ENCODE results near the gene DDI1. TPM values are rescaled to one million over a fixed set of nuclear protein-coding genes. Genes with fewer than 3 reads are reported as not detected.

DDI1 gene
- total RNA-seq, result not detected

DNA sequence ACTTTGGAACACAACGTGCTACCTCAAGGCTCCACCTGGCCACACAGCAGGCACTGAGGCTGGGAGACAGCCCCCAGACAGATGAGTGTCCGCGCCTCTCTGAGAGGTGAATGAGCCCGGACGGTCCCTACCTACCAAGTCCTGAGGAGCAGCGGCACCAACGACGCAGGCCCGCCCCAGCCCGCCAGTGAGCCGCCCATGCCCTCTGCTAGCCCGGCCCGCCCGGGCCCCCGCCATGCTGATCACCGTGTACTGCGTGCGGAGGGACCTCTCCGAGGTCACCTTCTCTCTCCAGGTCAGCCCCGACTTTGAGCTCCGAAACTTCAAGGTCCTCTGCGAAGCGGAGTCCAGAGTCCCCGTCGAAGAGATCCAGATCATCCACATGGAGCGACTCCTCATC is at the start of gene DDI1:
DDI1 (plus strand) TSS at position 53 of the 400 bp plus-strand sequence; CDS start at position 236, 183 bp downstream.
- intact Hi-C loops (cut with micrococcal nuclease), result no loop called here
- Mint-ChIP-seq H3K27me3 (ENCODE audit: low read depth) (no peaks in the 10 kb centered on the region), H3K36me3 (ENCODE audit: low read depth) (no peaks in the 10 kb centered on the region), H3K9me3 (no peaks in the 10 kb centered on the region), H3K4me1 (ENCODE audit: low read depth) (no peaks in the 10 kb centered on the region), H3K27ac (no peak within 1 kb of the TSS), H3K4me3 (no peak within 1 kb of the TSS)
- CTCF ChIA-PET, result no interaction called here
- no peak for DNase-seq

DNA sequence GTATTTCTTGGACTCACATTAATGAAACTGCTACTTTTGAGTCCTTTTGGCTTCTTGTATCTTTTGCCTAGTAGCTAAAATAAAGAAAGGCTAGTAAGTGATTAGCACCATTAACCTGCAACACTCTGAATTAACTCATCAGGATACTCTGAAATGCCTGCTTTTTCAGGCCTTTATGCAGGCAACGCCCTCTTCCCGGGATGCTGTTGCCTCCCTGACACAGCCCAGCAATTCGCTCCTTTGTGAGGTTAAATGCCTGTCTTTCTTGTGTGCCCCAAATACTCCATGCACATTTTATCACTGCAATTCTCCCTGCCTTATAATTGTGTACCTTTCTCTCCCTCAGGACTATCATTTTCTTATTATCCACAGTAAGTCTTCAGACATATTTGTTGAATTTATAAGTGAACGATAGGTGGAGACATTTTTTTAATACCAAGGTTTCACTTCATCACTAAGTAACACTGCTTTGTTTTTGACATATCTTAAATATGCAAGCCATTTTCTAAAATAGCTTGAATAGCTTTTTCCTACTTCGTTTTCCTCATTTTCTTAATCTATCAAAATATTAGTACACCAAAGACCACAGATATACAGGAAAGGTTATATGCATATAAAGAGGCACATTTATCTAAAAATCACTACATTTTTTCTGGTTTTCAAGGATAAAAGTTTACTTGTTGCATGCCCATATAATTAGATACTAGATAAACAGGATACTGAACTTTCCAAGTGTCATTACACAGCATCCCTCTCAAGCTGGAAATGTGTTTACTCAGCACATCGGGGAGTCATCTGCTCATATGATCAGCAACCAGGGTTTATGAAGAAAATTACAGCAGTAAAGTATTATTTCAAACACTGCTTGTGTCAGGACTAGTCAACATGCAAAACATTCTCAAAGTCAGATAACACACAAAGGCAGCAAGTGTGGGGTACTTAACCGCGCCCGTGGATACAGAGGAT is 48.5 kb upstream of the DDI1 start:
- H3K4me3 Mint-ChIP-seq, result no peak overlapping the region
- no peak for DNase-seq
- intact Hi-C loops (cut with micrococcal nuclease), result no loop called here
- CTCF ChIA-PET, result no interaction called here
- no peak overlapping the region for H3K27ac Mint-ChIP-seq
- peaks cover 2% of the 10 kb centered on the region for H3K27me3 Mint-ChIP-seq (ENCODE audit: low read depth)
- H3K9me3 Mint-ChIP-seq, result no peaks in the 10 kb centered on the region
- no peaks in the 10 kb centered on the region for H3K36me3 Mint-ChIP-seq (ENCODE audit: low read depth)
- H3K4me1 Mint-ChIP-seq (ENCODE audit: low read depth), result no peaks in the 10 kb centered on the region

DNA sequence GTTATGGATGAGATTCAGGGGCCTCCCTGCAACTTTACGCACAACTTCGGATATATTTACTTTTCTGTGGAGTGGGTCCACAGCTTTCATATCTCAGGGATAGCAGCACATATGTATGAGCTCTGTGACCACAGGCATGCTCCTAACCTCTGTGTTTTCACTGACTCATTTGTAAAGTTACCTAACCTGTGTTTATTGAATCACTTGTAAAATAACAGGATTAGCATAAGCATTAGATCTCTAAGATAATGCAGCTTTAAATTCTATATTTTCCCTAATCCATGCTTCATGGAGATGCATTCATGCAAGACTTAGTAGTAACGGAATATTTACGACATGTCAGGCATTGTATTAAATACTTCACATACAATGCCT is 47.9 kb upstream of the DDI1 start:
- Mint-ChIP-seq H3K27ac (no peak overlapping the region), H3K4me1 (ENCODE audit: low read depth) (no peaks in the 10 kb centered on the region), H3K9me3 (no peaks in the 10 kb centered on the region), H3K27me3 (ENCODE audit: low read depth) (peaks cover 2% of the 10 kb centered on the region), H3K4me3 (no peak overlapping the region), H3K36me3 (ENCODE audit: low read depth) (no peaks in the 10 kb centered on the region)
- CTCF ChIA-PET, result no interaction called here
- intact Hi-C loops (cut with micrococcal nuclease), result no loop called here
- DNase-seq, result no peak

DNA sequence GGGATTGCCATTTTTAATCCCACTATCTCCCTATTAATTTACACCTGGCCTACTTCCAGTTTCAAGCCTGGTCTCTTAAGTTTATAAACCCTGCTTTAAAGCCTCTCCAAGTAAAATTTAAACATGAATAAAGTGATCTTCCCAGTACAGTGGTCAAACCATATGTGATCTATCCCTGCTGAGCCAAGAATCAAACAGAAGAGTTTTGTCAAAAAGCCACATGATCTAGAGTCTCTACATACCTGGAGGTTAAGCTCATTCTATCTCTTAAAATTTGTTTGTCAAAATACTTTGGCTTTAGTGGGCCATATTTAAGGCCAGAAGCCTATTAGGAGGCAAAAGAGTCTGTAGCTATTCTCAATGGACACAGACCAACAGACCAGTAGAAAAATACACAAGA is 42.9 kb upstream of the DDI1 start:
- intact Hi-C loops (cut with micrococcal nuclease), result no loop called here
- no peaks in the 10 kb centered on the region for H3K36me3 Mint-ChIP-seq (ENCODE audit: low read depth)
- CTCF ChIA-PET, result no interaction called here
- H3K27me3 Mint-ChIP-seq (ENCODE audit: low read depth), result peaks cover 2% of the 10 kb centered on the region
- H3K4me3 Mint-ChIP-seq, result no peak overlapping the region
- no peak for DNase-seq
- no peaks in the 10 kb centered on the region for H3K4me1 Mint-ChIP-seq (ENCODE audit: low read depth)
- no peak overlapping the region for H3K27ac Mint-ChIP-seq
- H3K9me3 Mint-ChIP-seq, result no peaks in the 10 kb centered on the region

DNA sequence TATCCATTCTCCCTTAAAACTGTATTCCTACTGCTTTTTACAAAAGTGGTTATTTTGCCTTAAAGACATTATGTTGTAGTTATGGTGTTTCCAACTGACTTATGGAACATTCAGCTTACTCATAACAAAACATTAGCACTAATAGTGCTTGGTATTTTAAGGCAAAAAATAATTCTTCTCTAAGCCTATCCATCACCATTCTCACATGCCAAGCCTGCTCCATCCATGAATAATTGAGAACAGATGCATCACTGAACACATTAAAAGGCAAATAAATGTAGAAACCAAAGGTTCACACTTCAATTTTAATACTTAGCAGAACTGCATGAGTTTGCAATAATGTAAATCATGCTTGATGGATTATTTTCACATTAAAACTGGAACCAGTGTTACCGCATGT is 42.3 kb upstream of the DDI1 start:
- Mint-ChIP-seq H3K9me3 (no peaks in the 10 kb centered on the region), H3K4me1 (ENCODE audit: low read depth) (no peaks in the 10 kb centered on the region), H3K27ac (no peak overlapping the region), H3K4me3 (no peak overlapping the region), H3K36me3 (ENCODE audit: low read depth) (no peaks in the 10 kb centered on the region), H3K27me3 (ENCODE audit: low read depth) (peaks cover 2% of the 10 kb centered on the region)
- intact Hi-C loops (cut with micrococcal nuclease), result no loop called here
- CTCF ChIA-PET, result no interaction called here
- no peak for DNase-seq

DNA sequence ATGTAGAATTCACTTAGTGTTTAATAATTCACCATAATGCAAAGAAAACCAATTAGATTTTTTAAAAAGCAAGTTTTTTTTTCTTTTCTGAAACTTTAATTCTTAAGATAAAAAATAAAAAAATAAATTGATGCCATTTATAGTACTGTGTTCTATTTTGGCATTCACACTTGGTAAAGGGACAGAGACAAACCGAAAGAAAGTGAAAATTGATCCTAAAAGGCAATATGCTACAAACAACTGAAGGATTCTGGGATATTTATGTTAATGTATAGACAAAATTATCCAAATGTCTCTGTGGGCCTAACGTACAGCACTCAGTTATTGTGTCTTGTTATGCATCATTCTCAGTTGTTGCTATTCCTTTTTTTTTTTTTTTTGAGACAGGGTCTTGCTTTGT is 41.9 kb upstream of the DDI1 start:
- H3K4me3 Mint-ChIP-seq, result no peak overlapping the region
- no peaks in the 10 kb centered on the region for H3K36me3 Mint-ChIP-seq (ENCODE audit: low read depth)

DNA sequence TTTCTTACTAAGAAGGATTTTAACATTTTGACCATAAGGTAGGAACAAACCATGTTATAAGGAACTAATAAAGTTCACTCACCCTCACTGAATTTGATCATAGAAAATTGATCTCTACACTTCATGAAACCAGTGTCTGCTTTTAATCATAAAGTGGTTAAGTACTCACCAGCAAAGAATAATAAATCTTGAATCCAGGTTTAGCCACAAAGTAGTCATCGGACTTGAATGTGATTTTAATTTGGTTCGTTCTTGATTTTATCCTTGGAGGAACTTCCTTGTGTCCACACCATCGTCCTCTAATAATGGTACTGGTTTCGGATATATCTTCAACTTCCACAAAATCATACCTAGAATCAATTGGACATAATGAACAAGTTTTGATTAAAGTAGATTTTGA is 40.5 kb upstream of the DDI1 start:
- H3K4me1 Mint-ChIP-seq (ENCODE audit: low read depth), result no peaks in the 10 kb centered on the region
- no peak for DNase-seq
- H3K27ac Mint-ChIP-seq, result no peak overlapping the region
- intact Hi-C loops (cut with micrococcal nuclease), result no loop called here
- peaks cover 2% of the 10 kb centered on the region for H3K27me3 Mint-ChIP-seq (ENCODE audit: low read depth)
- H3K36me3 Mint-ChIP-seq (ENCODE audit: low read depth), result no peaks in the 10 kb centered on the region
- CTCF ChIA-PET, result no interaction called here
- H3K9me3 Mint-ChIP-seq, result no peaks in the 10 kb centered on the region
- H3K4me3 Mint-ChIP-seq, result no peak overlapping the region

More for the DNA sequence above, 41.9 kb upstream of the DDI1 start:
- Mint-ChIP-seq H3K27ac (no peak overlapping the region), H3K27me3 (ENCODE audit: low read depth) (peaks cover 2% of the 10 kb centered on the region), H3K4me1 (ENCODE audit: low read depth) (no peaks in the 10 kb centered on the region), H3K9me3 (no peaks in the 10 kb centered on the region)
- intact Hi-C loops (cut with micrococcal nuclease), result no loop called here
- no peak for DNase-seq
- CTCF ChIA-PET, result no interaction called here

DNA sequence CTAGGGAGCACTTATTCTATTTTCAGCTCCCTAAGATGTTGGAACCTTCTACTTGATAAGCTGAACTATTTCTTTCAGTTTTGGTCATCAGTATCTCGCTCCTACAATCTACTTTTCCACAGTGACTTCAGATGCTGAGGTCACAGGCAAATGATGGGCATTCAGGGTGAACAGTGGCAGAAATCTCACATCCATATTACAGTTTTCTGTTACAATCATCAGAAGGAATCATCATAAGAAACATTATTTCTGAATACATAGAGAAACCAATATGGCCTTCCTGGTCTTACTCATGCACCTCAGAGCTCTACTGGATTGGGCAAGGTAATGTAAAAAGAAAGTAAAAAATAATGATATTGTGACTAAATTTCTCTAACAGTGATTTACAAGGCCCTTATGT is 39.4 kb upstream of the DDI1 start:
- CTCF ChIA-PET, result interaction anchor here (0.6 to 0.7 kb wide), 2 partner anchors 235 to 314 kb away, joined by 3 to 5 read pairs; no protein-coding TSS in a partner anchor
- no peaks in the 10 kb centered on the region for H3K36me3 Mint-ChIP-seq (ENCODE audit: low read depth)
- H3K27me3 Mint-ChIP-seq (ENCODE audit: low read depth), result peaks cover 2% of the 10 kb centered on the region
- no peak overlapping the region for H3K4me3 Mint-ChIP-seq
- intact Hi-C loops (cut with micrococcal nuclease), result no loop called here
- H3K9me3 Mint-ChIP-seq, result no peaks in the 10 kb centered on the region
- no peak overlapping the region for H3K27ac Mint-ChIP-seq
- DNase-seq, result no peak
- H3K4me1 Mint-ChIP-seq (ENCODE audit: low read depth), result no peaks in the 10 kb centered on the region

DNA sequence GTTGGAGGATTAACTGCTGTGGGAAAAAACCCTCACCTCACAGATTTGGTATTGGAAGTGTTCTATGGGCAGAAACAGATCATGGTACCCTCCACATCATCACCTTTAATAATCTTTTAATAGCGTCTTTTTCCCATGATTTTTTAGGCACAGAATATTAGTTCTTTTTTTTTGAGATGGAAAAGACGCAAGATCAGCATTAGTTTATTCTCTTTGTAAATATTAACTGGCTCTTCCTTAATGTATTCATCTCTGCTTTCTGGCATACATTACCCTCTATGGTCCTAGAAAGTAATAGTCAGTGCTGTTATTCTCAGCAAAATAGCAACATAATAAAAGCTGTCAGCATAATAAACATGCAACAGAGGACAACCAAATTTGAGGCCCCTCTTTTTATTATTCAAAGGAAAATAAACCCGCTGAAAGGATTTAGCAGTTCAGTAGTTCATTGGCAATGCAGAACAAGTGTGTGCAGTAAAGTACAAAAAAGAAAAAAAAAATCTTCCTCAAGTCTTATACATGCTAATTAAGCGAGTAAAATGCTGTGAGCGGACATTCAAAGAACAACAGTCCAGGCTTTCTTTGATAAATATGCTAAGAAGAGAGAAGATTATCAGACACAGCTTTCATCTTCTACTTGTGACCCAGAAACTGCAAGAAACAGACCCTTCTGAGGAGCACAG is 37.5 kb upstream of the DDI1 start:
- no peak overlapping the region for H3K4me3 Mint-ChIP-seq
- H3K27ac Mint-ChIP-seq, result no peak overlapping the region
- intact Hi-C loops (cut with micrococcal nuclease), result no loop called here
- H3K27me3 Mint-ChIP-seq (ENCODE audit: low read depth), result peaks cover 2% of the 10 kb centered on the region
- no peaks in the 10 kb centered on the region for H3K36me3 Mint-ChIP-seq (ENCODE audit: low read depth)
- no peaks in the 10 kb centered on the region for H3K4me1 Mint-ChIP-seq (ENCODE audit: low read depth)
- H3K9me3 Mint-ChIP-seq, result no peaks in the 10 kb centered on the region
- CTCF ChIA-PET, result interaction anchor here (0.7 kb wide), 1 partner anchor 14 kb away, joined by 3 read pairs; no protein-coding TSS in a partner anchor
- DNase-seq, result no peak

DNA sequence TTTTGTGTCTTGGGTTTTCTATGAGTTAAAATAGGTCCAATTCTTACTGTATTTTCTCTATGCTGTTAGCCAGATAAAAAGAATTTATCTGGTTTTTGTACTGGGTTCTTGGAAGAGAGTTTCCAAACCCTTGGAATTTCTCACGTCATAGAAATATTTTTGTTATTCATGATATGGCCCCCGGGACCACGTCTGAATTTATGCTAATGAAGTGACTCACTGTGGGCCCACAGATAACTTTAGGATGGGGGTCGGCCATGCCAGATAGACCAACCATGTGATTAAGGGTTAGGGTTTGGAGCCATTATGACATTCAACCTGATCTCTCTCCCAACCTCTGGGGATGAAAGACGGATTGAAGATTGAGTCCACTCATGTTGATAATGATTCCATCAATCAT is 35.6 kb upstream of the DDI1 start:
- CTCF ChIA-PET, result no interaction called here
- Mint-ChIP-seq H3K27me3 (ENCODE audit: low read depth) (peaks cover 2% of the 10 kb centered on the region), H3K4me1 (ENCODE audit: low read depth) (no peaks in the 10 kb centered on the region), H3K9me3 (no peaks in the 10 kb centered on the region), H3K4me3 (no peak overlapping the region), H3K36me3 (ENCODE audit: low read depth) (no peaks in the 10 kb centered on the region), H3K27ac (no peak overlapping the region)
- intact Hi-C loops (cut with micrococcal nuclease), result no loop called here
- DNase-seq, result no peak

DNA sequence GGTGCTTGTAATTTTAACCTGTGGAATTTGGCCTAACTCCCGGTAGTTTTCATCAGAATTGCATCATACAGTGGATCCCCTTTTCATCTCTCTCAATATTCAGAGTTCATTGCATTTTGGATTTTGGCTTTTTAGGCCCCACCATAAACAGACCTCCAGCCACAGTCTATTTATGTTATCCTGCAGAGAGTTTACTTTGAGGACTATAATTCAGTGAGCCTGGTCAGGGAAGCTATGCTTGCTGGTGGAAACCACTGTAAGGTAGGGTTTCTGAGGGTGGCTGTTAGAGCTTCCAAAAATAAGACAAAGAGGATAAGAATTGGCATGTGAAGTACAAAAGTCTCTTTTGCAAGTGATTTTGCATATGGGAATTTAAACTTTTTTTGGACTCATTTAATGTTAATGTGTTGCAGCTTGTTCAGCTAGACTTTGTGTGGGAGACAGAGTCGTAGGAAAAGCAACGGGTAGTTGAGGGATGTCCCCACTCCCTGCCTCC is 34.8 kb upstream of the DDI1 start:
- Mint-ChIP-seq H3K4me3 (no peak overlapping the region), H3K36me3 (ENCODE audit: low read depth) (no peaks in the 10 kb centered on the region), H3K4me1 (ENCODE audit: low read depth) (no peaks in the 10 kb centered on the region), H3K27ac (no peak overlapping the region), H3K27me3 (ENCODE audit: low read depth) (peaks cover 2% of the 10 kb centered on the region), H3K9me3 (no peaks in the 10 kb centered on the region)
- DNase-seq, result no peak
- CTCF ChIA-PET, result no interaction called here
- intact Hi-C loops (cut with micrococcal nuclease), result no loop called here

DNA sequence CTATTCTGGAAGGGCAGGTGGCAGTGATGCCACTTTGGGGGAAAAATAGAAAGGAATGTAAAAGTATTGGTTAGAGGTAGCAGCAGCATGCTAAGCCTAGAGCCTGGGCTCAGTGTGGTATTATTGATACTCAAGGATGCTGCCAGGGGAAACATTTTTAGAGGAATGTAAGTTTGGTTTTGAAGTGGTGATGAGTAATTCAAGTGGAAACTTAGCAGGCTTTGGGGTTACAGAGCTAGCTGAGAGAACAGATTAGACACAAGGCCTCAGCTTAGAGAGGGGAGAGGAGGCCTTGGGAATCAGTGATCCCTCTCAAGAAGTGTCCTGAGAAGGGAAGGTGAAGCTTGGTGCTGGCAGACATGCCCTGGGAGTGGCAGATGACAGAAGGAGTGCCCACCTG is 32.9 kb upstream of the DDI1 start:
- DNase-seq, result no peak
- no peaks in the 10 kb centered on the region for H3K9me3 Mint-ChIP-seq
- H3K4me3 Mint-ChIP-seq, result no peak overlapping the region
- no peak overlapping the region for H3K27ac Mint-ChIP-seq
- intact Hi-C loops (cut with micrococcal nuclease), result no loop called here
- H3K36me3 Mint-ChIP-seq (ENCODE audit: low read depth), result no peaks in the 10 kb centered on the region
- H3K4me1 Mint-ChIP-seq (ENCODE audit: low read depth), result no peaks in the 10 kb centered on the region
- no peaks in the 10 kb centered on the region for H3K27me3 Mint-ChIP-seq (ENCODE audit: low read depth)
- CTCF ChIA-PET, result no interaction called here
